ENCODE measurements around the gene HPSE. TPM values are rescaled to one million over a fixed set of nuclear protein-coding genes. Genes with fewer than 3 reads are reported as not detected.
"Not testable (repeated sequence)": the region's sequence is repeated elsewhere in the genome, so short reads cannot be mapped to it uniquely, and the experiment has no call there.

The HPSE gene
- total RNA-seq, 4 donors from 2014 or later: 2.0 to 3.0 (median 2.7) TPM

DNA sequence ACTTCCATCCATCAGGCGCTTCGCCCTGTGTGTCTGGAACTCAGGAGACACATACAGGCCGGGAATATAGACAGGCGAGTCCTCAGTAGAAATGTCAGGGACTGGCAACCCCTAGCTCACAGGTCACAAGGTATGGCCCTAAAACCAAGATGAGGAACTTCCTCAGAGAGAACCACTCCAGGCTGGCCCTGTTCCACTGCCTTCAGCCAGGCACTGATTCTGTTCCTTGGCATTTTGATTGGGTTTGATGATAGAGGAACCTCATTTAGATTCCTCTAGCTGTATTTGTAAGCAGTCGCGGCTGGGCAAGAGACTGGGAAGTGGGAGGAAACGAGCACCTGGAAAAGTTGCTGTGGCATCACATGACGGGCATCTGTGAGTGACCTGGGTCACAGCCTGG is 8.1 kb downstream of the HPSE start:
- no peak overlapping the region for H3K4me3 ChIP-seq
- 69 to 90% methylated on average over 8 of the region's 8 CpGs for WGBS, 2 donors

DNA sequence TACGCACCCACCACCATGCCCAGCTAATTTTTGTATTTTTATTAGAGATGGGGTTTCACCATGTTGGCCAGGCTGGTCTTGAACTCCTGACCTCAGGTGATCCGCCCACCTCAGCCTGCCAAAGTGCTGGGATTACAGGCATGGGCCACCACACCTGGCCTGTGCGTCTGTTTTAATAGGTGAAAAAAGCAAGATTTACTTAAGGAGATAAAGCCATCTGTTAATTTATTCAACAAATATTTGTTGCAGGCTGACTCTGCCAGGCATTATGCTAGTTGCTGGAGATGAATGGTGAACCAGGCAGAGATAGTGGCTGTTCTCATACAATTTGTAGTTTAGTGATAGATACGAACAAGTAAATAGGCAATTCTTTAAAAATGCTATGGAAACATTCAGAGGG is 9.3 kb downstream of the HPSE start:
- H3K36me3 ChIP-seq; H3K27me3 ChIP-seq; H3K4me1 ChIP-seq; H3K9me3 ChIP-seq; DNase-seq (ENCODE audit: low spot score in 2 of 2); H3K27ac ChIP-seq; H3K4me3 ChIP-seq: not testable (repeated sequence)
- WGBS, 2 donors: 87 to 88% methylated on average over 4 of the region's 4 CpGs

More for the DNA sequence above, 8.1 kb downstream of the HPSE start:
- DNase-seq (ENCODE audit: low spot score in 2 of 2): no peak
- no peaks in the 10 kb centered on the region for H3K4me1 ChIP-seq
- H3K27ac ChIP-seq: no peak overlapping the region
- no peaks in the 10 kb centered on the region for H3K36me3 ChIP-seq
- no peaks in the 10 kb centered on the region for H3K9me3 ChIP-seq
- H3K27me3 ChIP-seq: no peaks in the 10 kb centered on the region
- TF ChIP-seq, protein P1, sequence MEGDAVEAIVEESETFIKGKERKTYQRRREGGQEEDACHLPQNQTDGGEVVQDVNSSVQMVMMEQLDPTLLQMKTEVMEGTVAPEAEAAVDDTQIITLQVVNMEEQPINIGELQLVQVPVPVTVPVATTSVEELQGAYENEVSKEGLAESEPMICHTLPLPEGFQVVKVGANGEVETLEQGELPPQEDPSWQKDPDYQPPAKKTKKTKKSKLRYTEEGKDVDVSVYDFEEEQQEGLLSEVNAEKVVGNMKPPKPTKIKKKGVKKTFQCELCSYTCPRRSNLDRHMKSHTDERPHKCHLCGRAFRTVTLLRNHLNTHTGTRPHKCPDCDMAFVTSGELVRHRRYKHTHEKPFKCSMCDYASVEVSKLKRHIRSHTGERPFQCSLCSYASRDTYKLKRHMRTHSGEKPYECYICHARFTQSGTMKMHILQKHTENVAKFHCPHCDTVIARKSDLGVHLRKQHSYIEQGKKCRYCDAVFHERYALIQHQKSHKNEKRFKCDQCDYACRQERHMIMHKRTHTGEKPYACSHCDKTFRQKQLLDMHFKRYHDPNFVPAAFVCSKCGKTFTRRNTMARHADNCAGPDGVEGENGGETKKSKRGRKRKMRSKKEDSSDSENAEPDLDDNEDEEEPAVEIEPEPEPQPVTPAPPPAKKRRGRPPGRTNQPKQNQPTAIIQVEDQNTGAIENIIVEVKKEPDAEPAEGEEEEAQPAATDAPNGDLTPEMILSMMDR (IDR thresholded peaks at IDR 0.05): no peak
- TF ChIP-seq POLR2A (IDR thresholded peaks at IDR 0.05): no peak
- TF ChIP-seq EP300 (IDR thresholded peaks at IDR 0.05): no peak

DNA sequence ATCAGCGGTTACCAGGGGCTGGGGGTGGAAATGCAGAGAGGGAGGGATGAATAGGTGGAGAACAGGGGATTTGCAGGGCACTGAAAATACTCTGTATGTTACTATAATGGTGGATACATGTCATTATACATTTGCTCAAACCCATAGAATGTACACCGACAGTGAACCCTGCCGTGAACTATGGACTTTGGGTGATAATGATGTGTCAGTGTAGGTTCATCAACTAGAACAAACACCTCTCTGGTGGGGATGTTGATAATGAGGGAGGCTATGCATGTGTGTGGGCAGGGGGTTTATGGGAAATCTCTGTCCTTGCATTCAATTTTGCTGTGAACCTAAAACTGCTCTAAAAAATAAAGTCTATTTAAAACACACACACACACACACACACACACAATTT is 11.5 kb downstream of the HPSE start:
- WGBS, 2 donors: 76 to 82% methylated on average over 3 of the region's 3 CpGs
- H3K4me3 ChIP-seq: no peak overlapping the region
- H3K36me3 ChIP-seq: no peaks in the 10 kb centered on the region
- H3K27me3 ChIP-seq: no peaks in the 10 kb centered on the region
- no peak overlapping the region for H3K27ac ChIP-seq
- no peak for DNase-seq (ENCODE audit: low spot score in 2 of 2)
- TF ChIP-seq POLR2A (IDR thresholded peaks at IDR 0.05) (no peak), EP300 (IDR thresholded peaks at IDR 0.05) (no peak)
- TF ChIP-seq, protein P1 (IDR thresholded peaks at IDR 0.05): no peak
- H3K9me3 ChIP-seq: no peaks in the 10 kb centered on the region
- H3K4me1 ChIP-seq: no peaks in the 10 kb centered on the region

DNA sequence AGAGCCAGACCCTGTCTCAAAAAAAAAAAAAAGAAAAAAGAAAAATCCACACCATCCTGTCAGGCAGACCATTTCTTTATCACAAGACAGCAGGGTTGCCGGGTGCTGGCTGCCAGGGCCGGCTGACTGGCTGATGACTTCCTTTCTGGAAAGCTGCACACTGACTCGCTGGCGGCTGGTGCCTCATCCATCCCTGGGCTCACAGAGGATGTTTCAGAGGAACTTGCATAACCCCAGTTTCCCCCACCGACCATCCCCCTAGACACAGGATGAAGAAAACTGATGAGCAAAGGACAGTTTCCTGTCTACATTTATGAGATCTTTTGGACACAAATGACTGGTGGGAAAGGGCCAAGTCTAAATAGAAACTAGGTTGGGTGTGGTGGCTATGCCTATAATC is 14.1 kb downstream of the HPSE start:
- Histone ChIP-seq H3K36me3 (no peaks in the 10 kb centered on the region), H3K4me1 (no peaks in the 10 kb centered on the region), H3K4me3 (no peak overlapping the region), H3K27me3 (no peaks in the 10 kb centered on the region), H3K27ac (peak overlapping the region in 2 of 4 donors; percentile 20 to 32), H3K9me3 (no peaks in the 10 kb centered on the region)
- DNase-seq (ENCODE audit: low spot score in 2 of 2): peak; percentile 23 to 40
- TF ChIP-seq, protein P1 (IDR thresholded peaks at IDR 0.05): no peak
- peak; percentile 23 to 60 for TF ChIP-seq EP300 (IDR thresholded peaks at IDR 0.05)
- 62 to 71% methylated on average over 5 of the region's 5 CpGs for WGBS, 2 donors

DNA sequence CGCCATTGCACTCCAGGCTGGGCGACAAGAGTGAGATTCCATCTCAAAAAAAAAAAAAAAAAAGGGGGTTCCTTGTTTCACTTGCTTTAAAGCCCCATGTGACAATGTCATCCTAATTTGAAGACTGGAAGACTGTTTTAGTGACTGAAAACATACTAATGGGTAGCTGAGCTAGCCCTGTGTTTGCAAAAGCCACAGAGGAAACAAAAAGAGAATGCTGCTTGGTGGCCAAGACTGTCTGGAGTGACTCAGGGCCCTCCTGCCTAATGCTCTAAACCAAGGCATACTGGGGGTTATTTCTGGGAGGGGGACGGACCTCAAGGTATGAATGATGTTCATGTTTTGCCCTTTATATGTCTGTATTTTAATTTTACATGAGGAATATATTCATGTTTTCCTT is 16.0 kb downstream of the HPSE start:
- Histone ChIP-seq H3K9me3 (no peaks in the 10 kb centered on the region), H3K4me3 (no peak overlapping the region), H3K4me1 (no peaks in the 10 kb centered on the region), H3K36me3 (no peaks in the 10 kb centered on the region), H3K27me3 (no peaks in the 10 kb centered on the region), H3K27ac (no peak overlapping the region)
- TF ChIP-seq POLR2A (IDR thresholded peaks at IDR 0.05) (no peak), EP300 (IDR thresholded peaks at IDR 0.05) (no peak)
- TF ChIP-seq, protein P1 (IDR thresholded peaks at IDR 0.05): no peak
- WGBS, 2 donors: 84 to 89% methylated on average over 3 of the region's 3 CpGs
- no peak for DNase-seq (ENCODE audit: low spot score in 2 of 2)

DNA sequence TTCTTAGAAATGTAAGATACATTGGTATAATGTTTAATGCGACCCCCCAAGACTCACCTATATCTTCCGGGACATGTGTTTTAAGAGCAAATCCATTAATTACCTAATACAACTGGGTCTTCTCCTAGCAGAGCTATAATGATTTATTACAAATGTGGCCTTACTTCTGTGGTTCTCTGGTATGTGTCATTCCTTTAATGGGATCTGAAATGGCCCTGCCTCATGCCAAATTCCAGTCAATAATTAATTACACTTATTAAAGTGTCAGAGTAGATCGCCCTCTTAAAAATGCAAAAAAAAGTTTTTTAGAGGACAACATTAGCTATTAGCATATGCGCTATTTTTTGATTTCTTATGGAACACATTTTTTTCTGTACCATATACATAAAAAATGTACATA is 17.0 kb downstream of the HPSE start:
- no peaks in the 10 kb centered on the region for H3K4me1 ChIP-seq
- no peaks in the 10 kb centered on the region for H3K27me3 ChIP-seq
- WGBS, 2 donors: 67 to 84% methylated on average over 4 of the region's 4 CpGs
- no peaks in the 10 kb centered on the region for H3K36me3 ChIP-seq
- TF ChIP-seq POLR2A (IDR thresholded peaks at IDR 0.05) (no peak), EP300 (IDR thresholded peaks at IDR 0.05) (no peak)
- TF ChIP-seq, protein P1 (IDR thresholded peaks at IDR 0.05): no peak
- DNase-seq (ENCODE audit: low spot score in 2 of 2): no peak
- H3K27ac ChIP-seq: no peak overlapping the region
- no peaks in the 10 kb centered on the region for H3K9me3 ChIP-seq
- no peak overlapping the region for H3K4me3 ChIP-seq

Data from tibial nerve (tissue), 4 donors.